Choroid plexus epithelial cell (primary cell): ENCODE measurements around the gene ANO10.
"Not testable (repeated sequence)": the region's sequence is repeated elsewhere in the genome, so short reads cannot be mapped to it uniquely, and the experiment has no call there.

Source experiments
- DNase-seq: peaks from one replicate; pipeline ENCODE4 v3.0.0-alpha.2; 2010; ENCODE audit warnings: low read depth
- H3K4me3 ChIP-seq: 2 replicates; pipeline ENCODE4 v1.5.1; 2011; ENCODE audit warnings: low read depth, mild to moderate bottlenecking, control low read depth, low read length, moderate library complexity
- TF ChIP-seq, protein P1 (sequence below): conservative IDR thresholded peaks from 2 replicates; pipeline ENCODE4 v1.5.1; 2011; ENCODE audit warnings: low read depth, mild to moderate bottlenecking, control low read depth, inconsistent platforms, low read length, moderate library complexity

The ANO10 gene

DNA sequence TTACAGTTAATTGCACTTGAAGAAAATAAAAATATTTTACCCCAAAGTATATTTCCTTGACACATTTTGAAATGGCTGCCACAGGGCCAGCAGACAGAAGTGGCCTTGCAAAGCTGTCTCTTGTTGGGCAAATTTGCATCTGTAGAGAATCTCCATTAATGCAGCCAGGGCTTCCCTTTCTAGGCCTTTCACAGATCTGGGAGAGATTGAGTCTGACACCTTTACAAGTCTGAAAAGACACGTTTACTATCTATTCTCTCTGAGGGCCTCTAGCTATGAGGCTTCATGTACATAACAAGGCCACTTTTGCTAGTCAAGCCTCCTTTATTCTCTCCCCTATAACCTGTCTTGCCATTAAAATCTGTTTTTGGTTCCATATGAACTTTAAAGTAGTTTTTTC, 135.9 kb downstream of the ANO10 start:
- no peak overlapping the region for H3K4me3 ChIP-seq
- no peak for DNase-seq
- TF ChIP-seq, protein P1, sequence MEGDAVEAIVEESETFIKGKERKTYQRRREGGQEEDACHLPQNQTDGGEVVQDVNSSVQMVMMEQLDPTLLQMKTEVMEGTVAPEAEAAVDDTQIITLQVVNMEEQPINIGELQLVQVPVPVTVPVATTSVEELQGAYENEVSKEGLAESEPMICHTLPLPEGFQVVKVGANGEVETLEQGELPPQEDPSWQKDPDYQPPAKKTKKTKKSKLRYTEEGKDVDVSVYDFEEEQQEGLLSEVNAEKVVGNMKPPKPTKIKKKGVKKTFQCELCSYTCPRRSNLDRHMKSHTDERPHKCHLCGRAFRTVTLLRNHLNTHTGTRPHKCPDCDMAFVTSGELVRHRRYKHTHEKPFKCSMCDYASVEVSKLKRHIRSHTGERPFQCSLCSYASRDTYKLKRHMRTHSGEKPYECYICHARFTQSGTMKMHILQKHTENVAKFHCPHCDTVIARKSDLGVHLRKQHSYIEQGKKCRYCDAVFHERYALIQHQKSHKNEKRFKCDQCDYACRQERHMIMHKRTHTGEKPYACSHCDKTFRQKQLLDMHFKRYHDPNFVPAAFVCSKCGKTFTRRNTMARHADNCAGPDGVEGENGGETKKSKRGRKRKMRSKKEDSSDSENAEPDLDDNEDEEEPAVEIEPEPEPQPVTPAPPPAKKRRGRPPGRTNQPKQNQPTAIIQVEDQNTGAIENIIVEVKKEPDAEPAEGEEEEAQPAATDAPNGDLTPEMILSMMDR = no peak

DNA sequence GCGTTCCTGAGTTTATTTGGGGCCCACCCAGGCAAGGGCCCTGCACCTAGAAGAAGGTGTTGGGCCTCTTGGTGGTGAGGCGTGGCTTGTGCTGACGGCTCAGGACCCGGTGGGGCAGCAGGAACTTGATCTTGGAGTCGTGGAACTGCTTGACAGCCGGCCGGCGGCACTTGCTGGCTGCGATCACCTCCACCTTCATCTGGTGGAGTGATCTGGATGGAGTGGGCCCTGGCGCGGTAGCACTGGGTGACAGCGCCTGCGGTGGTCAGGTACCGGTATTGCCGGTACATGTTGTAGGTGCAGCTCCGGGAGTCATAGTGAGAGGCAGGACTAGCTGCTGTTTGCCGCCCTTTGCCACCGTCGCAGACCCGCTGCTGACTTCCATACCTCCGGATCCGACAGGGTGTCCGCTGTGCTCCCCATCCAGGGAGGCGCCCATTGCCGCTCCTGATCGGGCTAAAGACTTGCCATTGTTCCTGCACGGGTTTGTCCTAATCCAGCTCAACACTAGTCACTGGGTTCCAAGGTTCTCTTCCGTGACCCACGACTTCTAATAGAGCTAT, 136.8 kb downstream of the ANO10 start:
- no peak for DNase-seq
- TF ChIP-seq, protein P1 = no peak
- no peak overlapping the region for H3K4me3 ChIP-seq

DNA sequence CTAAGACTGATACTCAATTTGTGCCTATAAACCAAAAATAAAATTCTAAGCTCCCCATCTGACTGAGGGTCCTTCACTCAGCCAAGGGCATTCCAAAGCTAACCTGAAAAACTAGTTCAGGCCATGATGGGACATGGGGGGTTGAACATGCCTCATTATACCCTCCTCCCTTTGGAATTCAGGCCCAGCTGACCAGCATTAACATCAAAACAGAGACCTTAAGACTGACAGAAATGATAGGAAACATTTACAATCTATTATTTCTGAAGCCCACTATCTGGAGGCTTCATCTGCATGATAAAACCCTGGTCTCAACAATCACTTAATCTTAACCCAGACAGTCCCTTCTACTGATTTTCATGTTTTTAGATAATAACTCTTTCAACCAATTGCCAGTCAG, 140.4 kb downstream of the ANO10 start:
- no peak for DNase-seq
- H3K4me3 ChIP-seq = no peak overlapping the region
- TF ChIP-seq, protein P1 = no peak

DNA sequence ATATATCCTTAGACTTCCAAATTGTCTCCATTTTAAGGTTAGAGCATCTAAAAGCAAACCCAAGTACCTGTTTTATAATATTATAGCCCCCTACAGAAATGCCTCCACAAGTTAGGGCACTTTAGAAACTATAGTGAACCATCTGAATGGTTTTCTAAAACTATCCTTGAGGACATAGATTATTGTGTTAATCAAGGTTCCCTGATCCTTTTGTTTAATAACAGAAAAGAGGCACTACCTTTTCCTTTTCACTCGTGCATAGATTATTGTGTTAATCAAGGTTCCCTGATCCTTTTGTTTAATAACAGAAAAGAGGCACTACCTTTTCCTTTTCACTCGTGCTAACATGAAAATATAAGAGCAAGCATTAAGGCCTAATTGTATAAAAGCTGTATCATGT, 143.0 kb downstream of the ANO10 start:
- not testable (repeated sequence) for H3K4me3 ChIP-seq, DNase-seq

DNA sequence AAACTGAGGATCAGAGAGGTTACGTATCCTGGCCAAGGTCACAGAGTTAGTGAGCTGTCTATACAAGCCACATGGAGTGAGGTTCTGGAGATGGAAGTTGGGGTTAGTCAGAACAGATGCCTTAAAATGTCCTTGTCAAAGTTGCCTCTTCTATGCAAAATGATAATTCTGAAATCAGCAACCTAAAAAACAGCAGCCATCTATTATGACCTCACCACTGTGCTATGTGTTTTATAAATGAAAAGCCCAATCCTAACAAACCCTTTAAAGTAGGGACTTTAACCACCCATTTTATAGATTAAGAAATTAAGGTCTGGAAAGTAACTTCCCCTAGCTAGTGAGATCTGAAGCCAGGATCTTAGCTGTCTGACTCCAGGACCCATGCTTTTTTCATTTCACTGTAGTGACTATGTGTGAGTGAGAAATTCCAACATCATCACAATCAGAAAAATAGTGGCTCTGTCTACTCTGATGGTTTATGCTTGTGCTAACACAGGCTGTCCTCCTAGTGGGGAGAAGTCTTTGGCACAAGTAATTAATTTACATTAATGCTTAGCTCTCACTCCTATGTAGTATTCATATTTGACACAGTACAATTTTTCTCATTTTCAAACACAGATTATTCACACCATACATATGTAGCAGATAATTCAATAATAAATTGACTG, 143.6 kb downstream of the ANO10 start:
- no peak overlapping the region for H3K4me3 ChIP-seq
- DNase-seq = peak; percentile 26
- TF ChIP-seq, protein P1 = peak; percentile 17

DNA sequence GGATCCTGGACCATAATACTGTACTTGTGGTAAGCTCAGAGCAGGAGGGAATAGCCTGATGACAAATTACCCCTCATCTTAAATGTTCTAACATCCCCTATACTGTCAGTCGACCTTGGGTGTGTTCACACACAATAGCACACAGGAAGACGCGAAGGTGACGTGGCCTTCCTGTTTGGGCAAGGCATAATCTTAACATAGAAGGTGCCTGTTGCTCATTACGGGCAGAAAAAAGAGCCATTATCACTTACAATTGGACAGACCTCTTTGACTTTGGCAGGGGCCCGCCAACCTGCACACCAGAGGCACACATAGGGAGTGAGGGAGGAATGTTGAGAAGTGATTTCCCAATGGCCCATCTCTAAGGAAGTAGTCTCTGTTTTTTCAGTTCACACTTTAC, 144.2 kb downstream of the ANO10 start:
- no peak for DNase-seq
- H3K4me3 ChIP-seq = no peak overlapping the region
- TF ChIP-seq, protein P1 = no peak

DNA sequence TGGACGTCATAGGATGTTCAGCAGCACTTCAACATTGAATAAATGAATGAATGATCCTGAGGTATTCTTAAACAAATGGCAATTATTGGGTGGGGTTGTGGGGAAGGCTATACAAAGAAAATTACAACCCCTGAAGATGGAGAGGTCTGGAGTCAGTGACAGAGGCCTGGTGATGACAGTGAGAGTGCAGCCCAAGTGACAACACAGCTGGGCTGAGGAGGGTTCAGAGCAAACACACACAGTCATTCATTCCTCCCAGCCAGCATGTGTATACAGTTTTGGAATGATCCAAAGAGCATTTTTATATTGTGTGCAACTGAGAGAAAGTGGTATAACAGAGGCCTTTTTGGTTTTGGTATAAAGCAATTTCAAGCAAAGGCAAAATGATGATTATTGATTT, 148.1 kb downstream of the ANO10 start:
- DNase-seq = no peak

More for the DNA sequence above, 148.1 kb downstream of the ANO10 start:
- no peak overlapping the region for H3K4me3 ChIP-seq
- TF ChIP-seq, protein P1 = no peak
